Fibroblast of lung (primary cell): ENCODE data around the gene TNFSF12.

Experiments used
- EZH2 ChIP-seq: IDR thresholded peaks from 2 replicates; pipeline ENCODE4 v1.5.1; 2012; ENCODE audit warnings: low read length, control low read depth, mild to moderate bottlenecking; ENCODE audit errors: missing control alignments
- TF ChIP-seq, protein P1 (sequence below), 2 donors: IDR thresholded peaks in 1 of 2; conservative IDR thresholded peaks in 1 of 2; 1 replicate in 1 of 2; 2 replicates in 1 of 2; pipeline ENCODE4 v1.5.1; 2011 to 2012; ENCODE audit warnings: low read length in 2 of 2, control low read depth in 1 of 2, inconsistent platforms in 1 of 2, low read depth in 1 of 2, mild to moderate bottlenecking in 1 of 2

DNA sequence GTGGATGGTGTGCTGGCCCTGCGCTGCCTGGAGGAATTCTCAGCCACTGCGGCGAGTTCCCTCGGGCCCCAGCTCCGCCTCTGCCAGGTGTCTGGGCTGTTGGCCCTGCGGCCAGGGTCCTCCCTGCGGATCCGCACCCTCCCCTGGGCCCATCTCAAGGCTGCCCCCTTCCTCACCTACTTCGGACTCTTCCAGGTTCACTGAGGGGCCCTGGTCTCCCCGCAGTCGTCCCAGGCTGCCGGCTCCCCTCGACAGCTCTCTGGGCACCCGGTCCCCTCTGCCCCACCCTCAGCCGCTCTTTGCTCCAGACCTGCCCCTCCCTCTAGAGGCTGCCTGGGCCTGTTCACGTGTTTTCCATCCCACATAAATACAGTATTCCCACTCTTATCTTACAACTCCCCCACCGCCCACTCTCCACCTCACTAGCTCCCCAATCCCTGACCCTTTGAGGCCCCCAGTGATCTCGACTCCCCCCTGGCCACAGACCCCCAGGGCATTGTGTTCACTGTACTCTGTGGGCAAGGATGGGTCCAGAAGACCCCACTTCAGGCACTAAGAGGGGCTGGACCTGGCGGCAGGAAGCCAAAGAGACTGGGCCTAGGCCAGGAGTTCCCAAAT is 8.4 kb downstream of the TNFSF12 start:
- TF ChIP-seq EZH2: no peak
- TF ChIP-seq, protein P1, sequence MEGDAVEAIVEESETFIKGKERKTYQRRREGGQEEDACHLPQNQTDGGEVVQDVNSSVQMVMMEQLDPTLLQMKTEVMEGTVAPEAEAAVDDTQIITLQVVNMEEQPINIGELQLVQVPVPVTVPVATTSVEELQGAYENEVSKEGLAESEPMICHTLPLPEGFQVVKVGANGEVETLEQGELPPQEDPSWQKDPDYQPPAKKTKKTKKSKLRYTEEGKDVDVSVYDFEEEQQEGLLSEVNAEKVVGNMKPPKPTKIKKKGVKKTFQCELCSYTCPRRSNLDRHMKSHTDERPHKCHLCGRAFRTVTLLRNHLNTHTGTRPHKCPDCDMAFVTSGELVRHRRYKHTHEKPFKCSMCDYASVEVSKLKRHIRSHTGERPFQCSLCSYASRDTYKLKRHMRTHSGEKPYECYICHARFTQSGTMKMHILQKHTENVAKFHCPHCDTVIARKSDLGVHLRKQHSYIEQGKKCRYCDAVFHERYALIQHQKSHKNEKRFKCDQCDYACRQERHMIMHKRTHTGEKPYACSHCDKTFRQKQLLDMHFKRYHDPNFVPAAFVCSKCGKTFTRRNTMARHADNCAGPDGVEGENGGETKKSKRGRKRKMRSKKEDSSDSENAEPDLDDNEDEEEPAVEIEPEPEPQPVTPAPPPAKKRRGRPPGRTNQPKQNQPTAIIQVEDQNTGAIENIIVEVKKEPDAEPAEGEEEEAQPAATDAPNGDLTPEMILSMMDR (conservative IDR thresholded peaks at IDR 0.05 in 1 of 2, IDR thresholded peaks at IDR 0.05 in 1 of 2; ENCODE audit: low read depth in 1 of 2, low read length in 2 of 2): no peak
